WTC11 (cell line): ENCODE data around the gene BCL11B. TPM values are rescaled to one million over a fixed set of nuclear protein-coding genes. Genes with fewer than 3 reads are reported as not detected.

Source experiments
- ATAC-seq: fragments of 200-7000 bp; cut with Tn5 transposase; 2 replicates; pipeline ENCODE4 v1.10.0; 2021; ENCODE audit warnings: mild to moderate bottlenecking, moderate library complexity
- CTCF ChIA-PET: fragments of 300-600 bp; sonication (Branson Sonifier 250); formaldehyde crosslinking; loops from one replicate; lab custom pipeline; 2021; ENCODE audit warnings: antibody characterized with exemption; lab: Charles Lee
- POLR2A ChIA-PET: fragments of 350-600 bp; sonication (Branson Sonifier 250); formaldehyde crosslinking; loops from one replicate; lab custom pipeline; 2021; ENCODE audit warnings: antibody characterized with exemption; lab: Charles Lee
- DNase-seq: peaks from one replicate; pipeline ENCODE4 v3.0.0; 2021; ENCODE audit warnings: low spot score
- H3K27ac Mint-ChIP-seq: 2 replicates; pipeline ENCODE4 v1.8.0; 2021; ENCODE audit warnings: mixed read lengths
- H3K27me3 Mint-ChIP-seq: 2 replicates; pipeline ENCODE4 v1.8.0; 2021; ENCODE audit warnings: low read depth, mild to moderate bottlenecking, moderate library complexity, mixed read lengths
- H3K36me3 Mint-ChIP-seq: 2 replicates; pipeline ENCODE4 v1.8.0; 2021; ENCODE audit warnings: mixed read lengths
- H3K4me1 Mint-ChIP-seq: 2 replicates; pipeline ENCODE4 v1.8.0; 2022; ENCODE audit warnings: mixed read lengths
- H3K4me3 Mint-ChIP-seq: 2 replicates; pipeline ENCODE4 v1.8.0; 2021; ENCODE audit warnings: mild to moderate bottlenecking, moderate library complexity, mixed read lengths
- H3K9me3 Mint-ChIP-seq: 2 replicates; pipeline ENCODE4 v1.8.0; 2021; ENCODE audit warnings: mixed read lengths
- ATF1 ChIP-seq: sonication (generic); formaldehyde crosslinking; IDR thresholded peaks from 2 replicates; pipeline ENCODE4 v1.8.1; 2023; ENCODE audit warnings: mild to moderate bottlenecking, moderate library complexity, missing genetic modification reagents
- ATF6 ChIP-seq: sonication (generic); formaldehyde crosslinking; IDR thresholded peaks from 2 replicates; pipeline ENCODE4 v1.8.1; 2023; ENCODE audit warnings: mild to moderate bottlenecking, missing genetic modification reagents
- CREB1 ChIP-seq: sonication (generic); formaldehyde crosslinking; IDR thresholded peaks from 2 replicates; pipeline ENCODE4 v1.8.0; 2023; ENCODE audit warnings: mild to moderate bottlenecking, missing genetic modification reagents
- CREM ChIP-seq: sonication (generic); formaldehyde crosslinking; IDR thresholded peaks from 2 replicates; pipeline ENCODE4 v1.8.1; 2022; ENCODE audit warnings: mild to moderate bottlenecking, missing genetic modification reagents, moderate library complexity
- FOXP1 ChIP-seq: sonication (generic); formaldehyde crosslinking; IDR thresholded peaks from 2 replicates; pipeline ENCODE4 v1.8.0; 2022; ENCODE audit warnings: missing genetic modification reagents, mild to moderate bottlenecking, moderate library complexity, borderline replicate concordance
- GRHL2 ChIP-seq: fragments of 250-450 bp; sonication (Bioruptor Pico); IDR thresholded peaks from 2 replicates; pipeline ENCODE4 v1.8.0; 2022; ENCODE audit warnings: mild to moderate bottlenecking, moderate library complexity; ENCODE audit not compliant: insufficient replicate concordance, severe bottlenecking
- RORB ChIP-seq: fragments of 250-450 bp; sonication (Bioruptor Pico); IDR thresholded peaks from 2 replicates; pipeline ENCODE4 v1.9.0; 2021; ENCODE audit warnings: mild to moderate bottlenecking
- TP53 ChIP-seq: sonication (generic); formaldehyde crosslinking; IDR thresholded peaks from 2 replicates; pipeline ENCODE4 v1.8.1; 2023; ENCODE audit warnings: mild to moderate bottlenecking, missing genetic modification reagents
- total RNA-seq: library from RNA; stranded (reverse); gene quantifications from 3 replicates; pipeline ENCODE4 v1.2.3, GENCODE V29; 2021
- TF ChIP-seq, protein P1 (sequence below): fragments of 250-450 bp; sonication (Bioruptor Pico); IDR thresholded peaks from 2 replicates; pipeline ENCODE4 v1.9.0; 2021; ENCODE audit warnings: mild to moderate bottlenecking
- TF ChIP-seq, protein P2 (sequence below): sonication (generic); formaldehyde crosslinking; IDR thresholded peaks from 2 replicates; pipeline ENCODE4 v1.8.0; 2023; ENCODE audit warnings: missing genetic modification reagents, mild to moderate bottlenecking, borderline replicate concordance
- TF ChIP-seq, protein P3 (sequence below): fragments of 250-450 bp; sonication (Bioruptor Pico); IDR thresholded peaks from 2 replicates; pipeline ENCODE4 v2.1.2; 2022; ENCODE audit warnings: mild to moderate bottlenecking, moderate library complexity
- TF ChIP-seq, protein P4 (sequence below): sonication (generic); formaldehyde crosslinking; IDR thresholded peaks from 2 replicates; pipeline ENCODE4 v1.8.1; 2022; ENCODE audit warnings: mild to moderate bottlenecking, moderate library complexity, missing genetic modification reagents
- TF ChIP-seq, protein P5 (sequence below): sonication (generic); formaldehyde crosslinking; IDR thresholded peaks from 2 replicates; pipeline ENCODE4 v1.8.1; 2023; ENCODE audit warnings: mild to moderate bottlenecking, moderate library complexity, missing genetic modification reagents

BCL11B gene
- total RNA-seq, 1 experiment from 2014 or later = 9.1 TPM

GRCh38 chr14:99158646-99159165 is 113.3 kb downstream of the BCL11B start:
- H3K36me3 Mint-ChIP-seq = no peaks in the 10 kb centered on the region
- peaks cover 5% of the 10 kb centered on the region; the same call in 1 of the 2 replicates for H3K9me3 Mint-ChIP-seq
- POLR2A ChIA-PET = no interaction called here
- CTCF ChIA-PET = interaction anchor here (0.6 kb wide), 1 partner anchor 20 kb away, joined by 4 read pairs; no protein-coding TSS in a partner anchor
- 0 out of 2 replicates have a peak, but pooled peaks cover 4% of the 10 kb centered on the region for H3K4me1 Mint-ChIP-seq
- DNase-seq (no peak), ATAC-seq (no peak)
- H3K4me3 Mint-ChIP-seq = no peak overlapping the region
- H3K27ac Mint-ChIP-seq = no peak overlapping the region
- H3K27me3 Mint-ChIP-seq = no peaks in the 10 kb centered on the region; the same call in 1 of the 2 replicates
- TF ChIP-seq RORB (CRISPR knock-in tag) = no peak
- TF ChIP-seq, protein P1, sequence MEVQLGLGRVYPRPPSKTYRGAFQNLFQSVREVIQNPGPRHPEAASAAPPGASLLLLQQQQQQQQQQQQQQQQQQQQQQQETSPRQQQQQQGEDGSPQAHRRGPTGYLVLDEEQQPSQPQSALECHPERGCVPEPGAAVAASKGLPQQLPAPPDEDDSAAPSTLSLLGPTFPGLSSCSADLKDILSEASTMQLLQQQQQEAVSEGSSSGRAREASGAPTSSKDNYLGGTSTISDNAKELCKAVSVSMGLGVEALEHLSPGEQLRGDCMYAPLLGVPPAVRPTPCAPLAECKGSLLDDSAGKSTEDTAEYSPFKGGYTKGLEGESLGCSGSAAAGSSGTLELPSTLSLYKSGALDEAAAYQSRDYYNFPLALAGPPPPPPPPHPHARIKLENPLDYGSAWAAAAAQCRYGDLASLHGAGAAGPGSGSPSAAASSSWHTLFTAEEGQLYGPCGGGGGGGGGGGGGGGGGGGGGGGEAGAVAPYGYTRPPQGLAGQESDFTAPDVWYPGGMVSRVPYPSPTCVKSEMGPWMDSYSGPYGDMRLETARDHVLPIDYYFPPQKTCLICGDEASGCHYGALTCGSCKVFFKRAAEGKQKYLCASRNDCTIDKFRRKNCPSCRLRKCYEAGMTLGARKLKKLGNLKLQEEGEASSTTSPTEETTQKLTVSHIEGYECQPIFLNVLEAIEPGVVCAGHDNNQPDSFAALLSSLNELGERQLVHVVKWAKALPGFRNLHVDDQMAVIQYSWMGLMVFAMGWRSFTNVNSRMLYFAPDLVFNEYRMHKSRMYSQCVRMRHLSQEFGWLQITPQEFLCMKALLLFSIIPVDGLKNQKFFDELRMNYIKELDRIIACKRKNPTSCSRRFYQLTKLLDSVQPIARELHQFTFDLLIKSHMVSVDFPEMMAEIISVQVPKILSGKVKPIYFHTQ (CRISPR knock-in tag) = no peak
- no peak for TF ChIP-seq ATF1 (CRISPR knock-in tag)
- TF ChIP-seq, protein P2, sequence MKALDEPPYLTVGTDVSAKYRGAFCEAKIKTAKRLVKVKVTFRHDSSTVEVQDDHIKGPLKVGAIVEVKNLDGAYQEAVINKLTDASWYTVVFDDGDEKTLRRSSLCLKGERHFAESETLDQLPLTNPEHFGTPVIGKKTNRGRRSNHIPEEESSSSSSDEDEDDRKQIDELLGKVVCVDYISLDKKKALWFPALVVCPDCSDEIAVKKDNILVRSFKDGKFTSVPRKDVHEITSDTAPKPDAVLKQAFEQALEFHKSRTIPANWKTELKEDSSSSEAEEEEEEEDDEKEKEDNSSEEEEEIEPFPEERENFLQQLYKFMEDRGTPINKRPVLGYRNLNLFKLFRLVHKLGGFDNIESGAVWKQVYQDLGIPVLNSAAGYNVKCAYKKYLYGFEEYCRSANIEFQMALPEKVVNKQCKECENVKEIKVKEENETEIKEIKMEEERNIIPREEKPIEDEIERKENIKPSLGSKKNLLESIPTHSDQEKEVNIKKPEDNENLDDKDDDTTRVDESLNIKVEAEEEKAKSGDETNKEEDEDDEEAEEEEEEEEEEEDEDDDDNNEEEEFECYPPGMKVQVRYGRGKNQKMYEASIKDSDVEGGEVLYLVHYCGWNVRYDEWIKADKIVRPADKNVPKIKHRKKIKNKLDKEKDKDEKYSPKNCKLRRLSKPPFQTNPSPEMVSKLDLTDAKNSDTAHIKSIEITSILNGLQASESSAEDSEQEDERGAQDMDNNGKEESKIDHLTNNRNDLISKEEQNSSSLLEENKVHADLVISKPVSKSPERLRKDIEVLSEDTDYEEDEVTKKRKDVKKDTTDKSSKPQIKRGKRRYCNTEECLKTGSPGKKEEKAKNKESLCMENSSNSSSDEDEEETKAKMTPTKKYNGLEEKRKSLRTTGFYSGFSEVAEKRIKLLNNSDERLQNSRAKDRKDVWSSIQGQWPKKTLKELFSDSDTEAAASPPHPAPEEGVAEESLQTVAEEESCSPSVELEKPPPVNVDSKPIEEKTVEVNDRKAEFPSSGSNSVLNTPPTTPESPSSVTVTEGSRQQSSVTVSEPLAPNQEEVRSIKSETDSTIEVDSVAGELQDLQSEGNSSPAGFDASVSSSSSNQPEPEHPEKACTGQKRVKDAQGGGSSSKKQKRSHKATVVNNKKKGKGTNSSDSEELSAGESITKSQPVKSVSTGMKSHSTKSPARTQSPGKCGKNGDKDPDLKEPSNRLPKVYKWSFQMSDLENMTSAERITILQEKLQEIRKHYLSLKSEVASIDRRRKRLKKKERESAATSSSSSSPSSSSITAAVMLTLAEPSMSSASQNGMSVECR = no peak

DNA sequence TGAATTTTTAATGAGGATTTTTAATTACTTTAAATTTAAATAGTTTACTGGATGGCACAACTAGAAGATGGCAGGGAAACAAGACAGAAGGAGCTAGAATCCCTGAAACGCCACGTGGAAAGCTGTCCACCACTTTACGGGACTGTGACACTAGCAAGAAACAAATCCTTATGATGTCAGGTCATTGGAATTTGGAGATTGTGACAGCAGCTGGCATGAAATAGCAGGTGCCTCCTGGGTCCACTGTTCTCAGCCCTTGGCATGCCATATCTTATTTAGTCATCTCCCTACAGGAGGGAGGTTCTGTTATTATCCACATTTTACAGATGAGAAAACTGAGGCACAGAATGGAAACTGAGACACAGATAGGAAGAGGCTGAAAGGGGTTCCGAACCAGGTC is 113.8 kb downstream of the BCL11B start:
- no peak overlapping the region for H3K27ac Mint-ChIP-seq
- H3K4me3 Mint-ChIP-seq = no peak overlapping the region
- ATAC-seq (no peak), DNase-seq (no peak)
- H3K36me3 Mint-ChIP-seq = no peaks in the 10 kb centered on the region
- 0 out of 2 replicates have a peak, but pooled peaks cover 4% of the 10 kb centered on the region for H3K4me1 Mint-ChIP-seq
- H3K9me3 Mint-ChIP-seq = peaks cover 5% of the 10 kb centered on the region; the same call in 1 of the 2 replicates
- POLR2A ChIA-PET = no interaction called here
- no peaks in the 10 kb centered on the region; the same call in 1 of the 2 replicates for H3K27me3 Mint-ChIP-seq
- CTCF ChIA-PET = no interaction called here
- TF ChIP-seq, protein P3, sequence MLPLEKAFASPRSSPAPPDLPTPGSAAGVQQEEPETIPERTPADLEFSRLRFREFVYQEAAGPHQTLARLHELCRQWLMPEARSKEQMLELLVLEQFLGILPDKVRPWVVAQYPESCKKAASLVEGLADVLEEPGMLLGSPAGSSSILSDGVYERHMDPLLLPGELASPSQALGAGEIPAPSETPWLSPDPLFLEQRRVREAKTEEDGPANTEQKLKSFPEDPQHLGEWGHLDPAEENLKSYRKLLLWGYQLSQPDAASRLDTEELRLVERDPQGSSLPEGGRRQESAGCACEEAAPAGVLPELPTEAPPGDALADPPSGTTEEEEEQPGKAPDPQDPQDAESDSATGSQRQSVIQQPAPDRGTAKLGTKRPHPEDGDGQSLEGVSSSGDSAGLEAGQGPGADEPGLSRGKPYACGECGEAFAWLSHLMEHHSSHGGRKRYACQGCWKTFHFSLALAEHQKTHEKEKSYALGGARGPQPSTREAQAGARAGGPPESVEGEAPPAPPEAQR = no peak
- no peak for TF ChIP-seq CREB1
- no peak for TF ChIP-seq FOXP1 (CRISPR knock-in tag)
- TF ChIP-seq CREM = no peak
- TF ChIP-seq, protein P4, sequence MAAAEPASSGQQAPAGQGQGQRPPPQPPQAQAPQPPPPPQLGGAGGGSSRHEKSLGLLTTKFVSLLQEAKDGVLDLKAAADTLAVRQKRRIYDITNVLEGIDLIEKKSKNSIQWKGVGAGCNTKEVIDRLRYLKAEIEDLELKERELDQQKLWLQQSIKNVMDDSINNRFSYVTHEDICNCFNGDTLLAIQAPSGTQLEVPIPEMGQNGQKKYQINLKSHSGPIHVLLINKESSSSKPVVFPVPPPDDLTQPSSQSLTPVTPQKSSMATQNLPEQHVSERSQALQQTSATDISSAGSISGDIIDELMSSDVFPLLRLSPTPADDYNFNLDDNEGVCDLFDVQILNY (CRISPR knock-in tag) = no peak
- TF ChIP-seq TP53 (CRISPR knock-in tag) = no peak
- TF ChIP-seq, protein P5, sequence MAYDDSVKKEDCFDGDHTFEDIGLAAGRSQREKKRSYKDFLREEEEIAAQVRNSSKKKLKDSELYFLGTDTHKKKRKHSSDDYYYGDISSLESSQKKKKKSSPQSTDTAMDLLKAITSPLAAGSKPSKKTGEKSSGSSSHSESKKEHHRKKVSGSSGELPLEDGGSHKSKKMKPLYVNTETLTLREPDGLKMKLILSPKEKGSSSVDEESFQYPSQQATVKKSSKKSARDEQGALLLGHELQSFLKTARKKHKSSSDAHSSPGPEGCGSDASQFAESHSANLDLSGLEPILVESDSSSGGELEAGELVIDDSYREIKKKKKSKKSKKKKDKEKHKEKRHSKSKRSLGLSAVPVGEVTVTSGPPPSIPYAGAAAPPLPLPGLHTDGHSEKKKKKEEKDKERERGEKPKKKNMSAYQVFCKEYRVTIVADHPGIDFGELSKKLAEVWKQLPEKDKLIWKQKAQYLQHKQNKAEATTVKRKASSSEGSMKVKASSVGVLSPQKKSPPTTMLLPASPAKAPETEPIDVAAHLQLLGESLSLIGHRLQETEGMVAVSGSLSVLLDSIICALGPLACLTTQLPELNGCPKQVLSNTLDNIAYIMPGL (CRISPR knock-in tag) = no peak
- no peak for TF ChIP-seq GRHL2
- TF ChIP-seq ATF6 (CRISPR knock-in tag) = no peak
- TF ChIP-seq, protein P1 (CRISPR knock-in tag) = no peak
